Right atrium auricular region (tissue), 2 donors: ENCODE results near the gene FLYWCH2. TPM values are rescaled to one million over a fixed set of nuclear protein-coding genes. Genes with fewer than 3 reads are reported as not detected.

ENCODE experiments used
- DNase-seq: peaks from one replicate; pipeline ENCODE4 v3.0.0-alpha.2; 2019; ENCODE audit warnings: low spot score
- H3K27ac ChIP-seq, 2 donors: fragments of 200-600 bp; sonication (generic); 1 replicate in 1 of 2; 2 replicates in 1 of 2; pipeline ENCODE4 v1.5.1; 2016 to 2019
- H3K27me3 ChIP-seq, 2 donors: fragments of 200-600 bp; sonication (generic); one replicate each; pipeline versions ENCODE4 v1.5.1 to v1.6.0; 2017 to 2019
- H3K36me3 ChIP-seq: fragments of 200-600 bp; sonication (generic); one replicate; pipeline ENCODE4 v1.5.1; 2016
- H3K4me1 ChIP-seq, 2 donors: fragments of 200-600 bp; sonication (generic); one replicate each; pipeline versions ENCODE4 v1.5.1 to v1.6.0; 2017 to 2019
- H3K4me3 ChIP-seq, 2 donors: fragments of 200-600 bp; sonication (generic); 1 replicate in 1 of 2; 2 replicates in 1 of 2; pipeline ENCODE4 v1.5.1; 2017 to 2019; ENCODE audit warnings: mild to moderate bottlenecking in 1 of 2, moderate library complexity in 1 of 2
- H3K9me3 ChIP-seq, 2 donors: fragments of 200-600 bp; sonication (generic); one replicate each; pipeline ENCODE4 v1.5.1; 2019
- CTCF ChIP-seq, 2 donors: fragments of 200-600 bp; sonication (generic); IDR thresholded peaks; one replicate each; pipeline ENCODE4 v1.5.1; 2019; ENCODE audit warnings: antibody characterized with exemption in 2 of 2
- total RNA-seq, 2 donors: library from RNA; depleted of rRNA; stranded (reverse); fragments of >200 nt; gene quantifications; one replicate each; pipeline ENCODE4 v1.1.0, GENCODE V29; 2016

FLYWCH2 gene
- total RNA-seq, 2 donors from 2014 or later, result 48.2 to 57.9 TPM

GRCh38 chr16:2898831-2899563 lies 16.0 kb downstream of the FLYWCH2 start:
- peaks cover 12% of the 10 kb centered on the region for H3K36me3 ChIP-seq
- no peaks in the 10 kb centered on the region for H3K27me3 ChIP-seq
- H3K4me3 ChIP-seq, result no peak overlapping the region
- peaks cover 0 to 6% of the 10 kb centered on the region in 2 donors for H3K4me1 ChIP-seq
- no peaks in the 10 kb centered on the region for H3K9me3 ChIP-seq
- no peak for TF ChIP-seq CTCF (IDR thresholded peaks at IDR 0.05)
- H3K27ac ChIP-seq, result no peak overlapping the region
- DNase-seq, result no peak

GRCh38 chr16:2899564-2900072 lies 16.6 kb downstream of the FLYWCH2 start:
- Histone ChIP-seq H3K4me3 (no peak overlapping the region), H3K27ac (no peak overlapping the region), H3K27me3 (no peaks in the 10 kb centered on the region), H3K9me3 (no peaks in the 10 kb centered on the region), H3K4me1 (peaks cover 0 to 7% of the 10 kb centered on the region in 2 donors), H3K36me3 (peaks cover 12% of the 10 kb centered on the region)
- TF ChIP-seq CTCF (IDR thresholded peaks at IDR 0.05), result no peak
- no peak for DNase-seq

- DNase-seq, result no peak
- Histone ChIP-seq H3K36me3 (peaks cover 11% of the 10 kb centered on the region), H3K4me3 (no peak overlapping the region), H3K27ac (no peak overlapping the region), H3K9me3 (no peaks in the 10 kb centered on the region), H3K27me3 (no peaks in the 10 kb centered on the region), H3K4me1 (peaks cover 0 to 7% of the 10 kb centered on the region in 2 donors)
- TF ChIP-seq CTCF (IDR thresholded peaks at IDR 0.05), result no peak
Observed at GRCh38 chr16:2900526-2901075, 17.6 kb downstream of the FLYWCH2 start.

- H3K27me3 ChIP-seq, result no peaks in the 10 kb centered on the region
- no peak overlapping the region for H3K27ac ChIP-seq
- no peak for TF ChIP-seq CTCF (IDR thresholded peaks at IDR 0.05)
- H3K4me1 ChIP-seq, result peaks cover 0 to 22% of the 10 kb centered on the region in 2 donors
- H3K9me3 ChIP-seq, result no peaks in the 10 kb centered on the region
- H3K4me3 ChIP-seq, result no peak overlapping the region
- no peak for DNase-seq
- no peaks in the 10 kb centered on the region for H3K36me3 ChIP-seq
Observed at GRCh38 chr16:2902337-2903130, 19.5 kb downstream of the FLYWCH2 start.

- Histone ChIP-seq H3K9me3 (no peaks in the 10 kb centered on the region), H3K4me3 (peak overlapping the region; percentile 87 to 88), H3K27ac (peak overlapping the region; percentile 95 to 98), H3K36me3 (no peaks in the 10 kb centered on the region), H3K27me3 (no peaks in the 10 kb centered on the region), H3K4me1 (peaks cover 0 to 23% of the 10 kb centered on the region in 2 donors)
- peak; percentile 83 for DNase-seq
- TF ChIP-seq CTCF (IDR thresholded peaks at IDR 0.05), result peak; percentile 87 to 99
Observed at GRCh38 chr16:2904100-2904921, 21.3 kb downstream of the FLYWCH2 start.
